Mesothelial cell of epicardium (in vitro differentiated cells): ENCODE data around the gene ANO8. TPM values are rescaled to one million over a fixed set of nuclear protein-coding genes. Genes with fewer than 3 reads are reported as not detected.

Experiments
- DNase-seq, 2 experiments: peaks; one replicate each; pipeline ENCODE4 v3.0.0; 2021; ENCODE audit warnings: low spot score in 2 of 2; ENCODE audit not compliant: unreplicated experiment in 2 of 2
- H3K27ac Mint-ChIP-seq: 2 replicates; pipeline ENCODE4 v1.8.0; 2021; ENCODE audit warnings: mixed read lengths
- H3K27me3 Mint-ChIP-seq: 2 replicates; pipeline ENCODE4 v1.8.0; 2021; ENCODE audit warnings: low read depth, mixed read lengths
- H3K36me3 Mint-ChIP-seq: 2 replicates; pipeline ENCODE4 v1.8.0; 2021; ENCODE audit warnings: mixed read lengths
- H3K4me1 Mint-ChIP-seq: 2 replicates; pipeline ENCODE4 v1.8.0; 2021; ENCODE audit warnings: mixed read lengths
- H3K4me3 Mint-ChIP-seq: 2 replicates; pipeline ENCODE4 v1.8.0; 2021; ENCODE audit warnings: mild to moderate bottlenecking, moderate library complexity, mixed read lengths
- H3K9me3 Mint-ChIP-seq: 2 replicates; pipeline ENCODE4 v1.8.0; 2021; ENCODE audit warnings: mixed read lengths
- CTCF ChIP-seq: fragments of 200-600 bp; sonication (generic); IDR thresholded peaks from one replicate; pipeline ENCODE4 v1.5.0; 2021; ENCODE audit warnings: antibody characterized with exemption; ENCODE audit not compliant: unreplicated experiment
- total RNA-seq: library from RNA; stranded (reverse); gene quantifications from 3 replicates; pipeline ENCODE4 v1.2.1, GENCODE V29; 2021

The ANO8 gene
- total RNA-seq, 1 donor from 2014 or later, result 43.5 TPM

- Mint-ChIP-seq H3K9me3 (no peaks in the 10 kb centered on the region), H3K4me3 (peak within 1 kb of the TSS; percentile 98), H3K27ac (peak within 1 kb of the TSS; percentile 100), H3K4me1 (peaks cover 19% of the 10 kb centered on the region), H3K27me3 (no peaks in the 10 kb centered on the region), H3K36me3 (peaks cover 4% of the 10 kb centered on the region)
- no peak for TF ChIP-seq CTCF
- DNase-seq, result peak; percentile 85 to 90
Observed at GRCh38 chr19:17336872-17337674, 2.4 kb upstream of the ANO8 start, which contains the start of gene GTPBP3. TSS of gene GTPBP3 (plus strand) at chr19:17337553. CDS start at chr19:17337612, 59 bp downstream.

- DNase-seq, result no peak
- Mint-ChIP-seq H3K4me3 (peak overlapping the region; percentile 76), H3K27me3 (peaks cover 3% of the 10 kb centered on the region), H3K36me3 (peaks cover 8% of the 10 kb centered on the region), H3K4me1 (peaks cover 19% of the 10 kb centered on the region), H3K27ac (no peak overlapping the region), H3K9me3 (no peaks in the 10 kb centered on the region)
- no peak for TF ChIP-seq CTCF
Observed at GRCh38 chr19:17335575-17335974, 920 bp upstream of the ANO8 start.

GRCh38 chr19:17333611-17334413 is 843 bp downstream of the ANO8 start:
- Mint-ChIP-seq H3K27me3 (peaks cover 11% of the 10 kb centered on the region), H3K9me3 (no peaks in the 10 kb centered on the region), H3K4me3 (peak overlapping the region; percentile 74), H3K27ac (peak overlapping the region; percentile 45), H3K36me3 (peaks cover 10% of the 10 kb centered on the region), H3K4me1 (peaks cover 19% of the 10 kb centered on the region)
- DNase-seq, result no peak
- TF ChIP-seq CTCF, result no peak

GRCh38 chr19:17332677-17333581 is 1.7 kb downstream of the ANO8 start:
- TF ChIP-seq CTCF, result no peak
- peak overlapping the region; percentile 58 for H3K4me3 Mint-ChIP-seq
- DNase-seq, result no peak
- peaks cover 14% of the 10 kb centered on the region for H3K4me1 Mint-ChIP-seq
- peaks cover 11% of the 10 kb centered on the region for H3K27me3 Mint-ChIP-seq
- H3K36me3 Mint-ChIP-seq, result peaks cover 10% of the 10 kb centered on the region
- no peaks in the 10 kb centered on the region for H3K9me3 Mint-ChIP-seq
- H3K27ac Mint-ChIP-seq, result no peak overlapping the region

GRCh38 chr19:17332360-17332676 is 2.3 kb downstream of the ANO8 start:
- Mint-ChIP-seq H3K4me1 (peaks cover 17% of the 10 kb centered on the region), H3K27ac (no peak overlapping the region), H3K36me3 (peaks cover 10% of the 10 kb centered on the region), H3K27me3 (peaks cover 14% of the 10 kb centered on the region), H3K4me3 (peak overlapping the region; percentile 22), H3K9me3 (no peaks in the 10 kb centered on the region)
- no peak for DNase-seq
- no peak for TF ChIP-seq CTCF
